Measurements from ENCODE around the gene VSIR. TPM values are rescaled to one million over a fixed set of nuclear protein-coding genes. Genes with fewer than 3 reads are reported as not detected.

Gene VSIR
- total and polyA plus RNA-seq, 7 donors = 12.0 to 73.1 (median 40.2) TPM

- no peaks in the 10 kb centered on the region for H3K27me3 ChIP-seq
- WGBS, 2 donors = 84 to 86% methylated on average over 17 of the region's 17 CpGs
- TF ChIP-seq POLR2A (IDR thresholded peaks at IDR 0.05) (no peak), POLR2AphosphoS5 (IDR thresholded peaks at IDR 0.05) (no peak), EP300 (IDR thresholded peaks at IDR 0.05) (no peak)
- H3K36me3 ChIP-seq = no peaks in the 10 kb centered on the region
- no peak overlapping the region for H3K27ac ChIP-seq
- no peak for DNase-seq
- no peak overlapping the region for H3K4me3 ChIP-seq
- H3K4me1 ChIP-seq = peaks cover 0 to 6% (median 0%) of the 10 kb centered on the region in 4 donors
- intact Hi-C loops (cut with DNase I) = no loop called here
- H3K9me3 ChIP-seq = no peaks in the 10 kb centered on the region
Observed at GRCh38 chr10:71783917-71784678, 10.8 kb upstream of the VSIR start.

GRCh38 chr10:71782917-71783490, 9.7 kb upstream of the VSIR start:
- no peaks in the 10 kb centered on the region for H3K27me3 ChIP-seq
- no peak for TF ChIP-seq CTCF (IDR thresholded peaks at IDR 0.05)
- TF ChIP-seq POLR2A (IDR thresholded peaks at IDR 0.05) = no peak
- no peak for TF ChIP-seq EP300 (IDR thresholded peaks at IDR 0.05)
- TF ChIP-seq POLR2AphosphoS5 (IDR thresholded peaks at IDR 0.05) = no peak
- peaks cover 0 to 6% (median 0%) of the 10 kb centered on the region in 4 donors for H3K4me1 ChIP-seq
- no peaks in the 10 kb centered on the region for H3K36me3 ChIP-seq
- no peak overlapping the region for H3K4me3 ChIP-seq
- no peak for DNase-seq
- intact Hi-C loops (cut with DNase I) = no loop called here
- 38 to 56% methylated on average over 7 of the region's 7 CpGs for WGBS, 2 donors
- no peaks in the 10 kb centered on the region for H3K9me3 ChIP-seq
- H3K27ac ChIP-seq = no peak overlapping the region

GRCh38 chr10:71782221-71782916, 9.0 kb upstream of the VSIR start:
- Histone ChIP-seq H3K9me3 (no peaks in the 10 kb centered on the region), H3K4me1 (peaks cover 0 to 6% (median 0%) of the 10 kb centered on the region in 4 donors), H3K36me3 (no peaks in the 10 kb centered on the region), H3K4me3 (no peak overlapping the region), H3K27ac (no peak overlapping the region), H3K27me3 (no peaks in the 10 kb centered on the region)
- WGBS, 2 donors = 83 to 84% methylated on average over 6 of the region's 6 CpGs
- TF ChIP-seq POLR2A (IDR thresholded peaks at IDR 0.05) = no peak
- DNase-seq = no peak
- intact Hi-C loops (cut with DNase I) = no loop called here

- no peaks in the 10 kb centered on the region for H3K36me3 ChIP-seq
- intact Hi-C loops (cut with DNase I) = no loop called here
- WGBS, 2 donors = 91 to 92% methylated on average over 9 of the region's 9 CpGs
- peaks cover 0 to 6% (median 0%) of the 10 kb centered on the region in 4 donors for H3K4me1 ChIP-seq
- H3K4me3 ChIP-seq = no peak overlapping the region
- no peaks in the 10 kb centered on the region for H3K27me3 ChIP-seq
- DNase-seq = no peak
- TF ChIP-seq CTCF (IDR thresholded peaks at IDR 0.05) (no peak), POLR2AphosphoS5 (IDR thresholded peaks at IDR 0.05) (no peak), EP300 (IDR thresholded peaks at IDR 0.05) (no peak), POLR2A (IDR thresholded peaks at IDR 0.05) (no peak)
- no peaks in the 10 kb centered on the region for H3K9me3 ChIP-seq
- no peak overlapping the region for H3K27ac ChIP-seq
Observed at GRCh38 chr10:71780719-71781118, 7.4 kb upstream of the VSIR start.

GRCh38 chr10:71780156-71780555, 6.8 kb upstream of the VSIR start:
- 78 to 91% methylated on average over 7 of the region's 7 CpGs for WGBS, 2 donors
- H3K4me1 ChIP-seq = peaks cover 0 to 6% (median 0%) of the 10 kb centered on the region in 4 donors
- H3K27ac ChIP-seq = no peak overlapping the region
- H3K9me3 ChIP-seq = no peaks in the 10 kb centered on the region
- H3K4me3 ChIP-seq = no peak overlapping the region
- no peaks in the 10 kb centered on the region for H3K36me3 ChIP-seq
- no peak for DNase-seq
- no peak for TF ChIP-seq POLR2A (IDR thresholded peaks at IDR 0.05)
- no peak for TF ChIP-seq POLR2AphosphoS5 (IDR thresholded peaks at IDR 0.05)
- no peak for TF ChIP-seq EP300 (IDR thresholded peaks at IDR 0.05)
- TF ChIP-seq CTCF (IDR thresholded peaks at IDR 0.05) = no peak
- intact Hi-C loops (cut with DNase I) = no loop called here
- H3K27me3 ChIP-seq = no peaks in the 10 kb centered on the region
